Chondrocyte (in vitro differentiated cells): Measurements from ENCODE around the gene ZBTB40. TPM values are rescaled to one million over a fixed set of nuclear protein-coding genes. Genes with fewer than 3 reads are reported as not detected.
A peak's percentile ranks its signal among the peaks of the same experiment; 100 is the strongest.

Experiments used
- DNase-seq: peaks from one replicate; pipeline ENCODE4 v3.0.0; 2021; ENCODE audit warnings: mixed read lengths, low spot score
- H3K27ac Mint-ChIP-seq: one replicate; pipeline ENCODE4 v1.8.0; 2021; ENCODE audit warnings: mild to moderate bottlenecking, moderate library complexity, mixed read lengths; ENCODE audit not compliant: unreplicated experiment
- H3K27me3 Mint-ChIP-seq: 2 replicates; pipeline ENCODE4 v1.8.0; 2021; ENCODE audit warnings: low read depth, mixed read lengths
- H3K36me3 Mint-ChIP-seq: 2 replicates; pipeline ENCODE4 v1.8.0; 2021; ENCODE audit warnings: low read depth, mixed read lengths
- H3K4me1 Mint-ChIP-seq: 2 replicates; pipeline ENCODE4 v1.8.0; 2021; ENCODE audit warnings: low read depth, mild to moderate bottlenecking, mixed read lengths
- H3K4me3 Mint-ChIP-seq: one replicate; pipeline ENCODE4 v1.8.0; 2021; ENCODE audit warnings: mild to moderate bottlenecking, moderate library complexity, mixed read lengths; ENCODE audit not compliant: unreplicated experiment
- H3K9me3 Mint-ChIP-seq: 2 replicates; pipeline ENCODE4 v1.8.0; 2021; ENCODE audit warnings: low read depth, mixed read lengths
- CTCF ChIP-seq: fragments of 200-600 bp; sonication (generic); IDR thresholded peaks from 2 replicates; pipeline ENCODE4 v1.5.0; 2021; ENCODE audit warnings: antibody characterized with exemption, mild to moderate bottlenecking, moderate library complexity
- total RNA-seq: library from RNA; stranded (reverse); gene quantifications from 3 replicates; pipeline ENCODE4 v1.2.1, GENCODE V29; 2021

Gene ZBTB40
- total RNA-seq, 1 donor from 2014 or later, result 16.3 TPM

GRCh38 chr1:22413799-22414198 lies 37.9 kb upstream of the ZBTB40 start:
- H3K27me3 Mint-ChIP-seq, result no peaks in the 10 kb centered on the region
- no peak for TF ChIP-seq CTCF

DNA sequence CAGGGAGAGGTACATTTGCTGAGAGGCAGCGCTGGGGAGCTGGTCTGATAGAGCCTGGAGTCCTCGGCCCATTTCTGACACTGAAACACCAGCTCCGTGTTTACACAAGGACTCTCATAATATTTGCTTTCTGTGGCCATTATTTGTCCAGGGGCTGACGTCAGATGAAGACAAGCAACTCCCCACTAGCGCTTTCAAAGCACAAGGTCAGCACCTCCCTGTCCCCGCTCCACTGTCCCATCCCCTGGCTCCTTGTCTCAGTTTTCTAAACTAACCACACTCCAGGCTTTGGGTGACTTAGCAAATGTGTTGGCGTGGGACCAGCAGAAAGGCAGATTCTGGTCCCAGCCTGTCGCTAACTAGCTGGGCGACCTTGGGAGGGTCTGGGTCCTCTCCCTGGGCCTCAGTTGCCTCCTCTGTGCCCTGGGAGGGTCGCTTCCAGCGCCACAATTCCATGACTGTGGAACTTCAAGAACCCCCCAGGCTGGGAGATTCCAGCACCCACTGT lies 37.4 kb upstream of the ZBTB40 start:
- Mint-ChIP-seq H3K4me3 (no peak overlapping the region), H3K27ac (peak overlapping the region; percentile 85)
- DNase-seq, result no peak

More at GRCh38 chr1:22413799-22414198, 37.9 kb upstream of the ZBTB40 start:
- Mint-ChIP-seq H3K27ac (peak overlapping the region; percentile 85), H3K4me1 (peaks cover 35% of the 10 kb centered on the region), H3K36me3 (peaks cover 3% of the 10 kb centered on the region), H3K9me3 (peaks cover 4% of the 10 kb centered on the region), H3K4me3 (no peak overlapping the region)
- DNase-seq, result no peak

GRCh38 chr1:22415489-22415888 lies 36.2 kb upstream of the ZBTB40 start:
- DNase-seq, result no peak
- Mint-ChIP-seq H3K27ac (no peak overlapping the region), H3K27me3 (no peaks in the 10 kb centered on the region), H3K9me3 (peaks cover 4% of the 10 kb centered on the region), H3K36me3 (peaks cover 3% of the 10 kb centered on the region), H3K4me3 (no peak overlapping the region), H3K4me1 (peaks cover 43% of the 10 kb centered on the region)
- no peak for TF ChIP-seq CTCF

More for the DNA sequence above, 37.4 kb upstream of the ZBTB40 start:
- Mint-ChIP-seq H3K9me3 (peaks cover 4% of the 10 kb centered on the region), H3K27me3 (no peaks in the 10 kb centered on the region), H3K36me3 (peaks cover 3% of the 10 kb centered on the region), H3K4me1 (peaks cover 40% of the 10 kb centered on the region)
- TF ChIP-seq CTCF, result no peak

- TF ChIP-seq CTCF, result peak; percentile 99
- no peaks in the 10 kb centered on the region for H3K9me3 Mint-ChIP-seq
- no peak for DNase-seq
- no peak overlapping the region for H3K4me3 Mint-ChIP-seq
- peaks cover 43% of the 10 kb centered on the region for H3K4me1 Mint-ChIP-seq
- no peak overlapping the region for H3K27ac Mint-ChIP-seq
- H3K36me3 Mint-ChIP-seq, result no peaks in the 10 kb centered on the region
- no peaks in the 10 kb centered on the region for H3K27me3 Mint-ChIP-seq
Observed at GRCh38 chr1:22416555-22417454, 34.8 kb upstream of the ZBTB40 start.

DNA sequence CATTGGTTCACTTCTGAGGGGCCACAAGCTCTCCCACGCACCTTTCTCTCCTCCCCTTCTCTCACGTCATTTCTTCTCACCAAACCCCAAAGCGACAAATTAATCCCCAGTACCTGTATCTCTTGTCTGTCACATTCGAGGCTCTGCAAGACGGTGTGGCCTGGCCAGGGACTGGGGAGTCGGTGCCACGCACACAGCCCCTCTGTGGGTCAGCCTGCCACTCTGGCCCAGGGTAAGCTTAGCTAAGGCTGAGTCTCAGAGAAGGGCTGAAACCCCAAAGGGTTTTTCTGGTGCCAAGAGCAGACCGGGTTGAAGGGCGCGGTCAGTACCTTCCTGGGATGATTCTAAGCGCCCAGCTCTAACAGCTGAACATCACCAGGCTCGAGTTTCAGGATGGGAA lies 34.2 kb upstream of the ZBTB40 start:
- DNase-seq, result no peak
- Mint-ChIP-seq H3K27ac (no peak overlapping the region), H3K4me1 (peaks cover 41% of the 10 kb centered on the region), H3K4me3 (no peak overlapping the region), H3K36me3 (no peaks in the 10 kb centered on the region), H3K27me3 (no peaks in the 10 kb centered on the region), H3K9me3 (no peaks in the 10 kb centered on the region)
- TF ChIP-seq CTCF, result no peak
